T-helper 9 cell (primary cell): Measurements from ENCODE around the gene COG7.
"Not testable (repeated sequence)": the region's sequence is repeated elsewhere in the genome, so short reads cannot be mapped to it uniquely, and the experiment has no call there.

Source experiments
- DNase-seq: peaks from one replicate; pipeline ENCODE4 v3.0.0-alpha.2; 2020

The COG7 gene

DNA sequence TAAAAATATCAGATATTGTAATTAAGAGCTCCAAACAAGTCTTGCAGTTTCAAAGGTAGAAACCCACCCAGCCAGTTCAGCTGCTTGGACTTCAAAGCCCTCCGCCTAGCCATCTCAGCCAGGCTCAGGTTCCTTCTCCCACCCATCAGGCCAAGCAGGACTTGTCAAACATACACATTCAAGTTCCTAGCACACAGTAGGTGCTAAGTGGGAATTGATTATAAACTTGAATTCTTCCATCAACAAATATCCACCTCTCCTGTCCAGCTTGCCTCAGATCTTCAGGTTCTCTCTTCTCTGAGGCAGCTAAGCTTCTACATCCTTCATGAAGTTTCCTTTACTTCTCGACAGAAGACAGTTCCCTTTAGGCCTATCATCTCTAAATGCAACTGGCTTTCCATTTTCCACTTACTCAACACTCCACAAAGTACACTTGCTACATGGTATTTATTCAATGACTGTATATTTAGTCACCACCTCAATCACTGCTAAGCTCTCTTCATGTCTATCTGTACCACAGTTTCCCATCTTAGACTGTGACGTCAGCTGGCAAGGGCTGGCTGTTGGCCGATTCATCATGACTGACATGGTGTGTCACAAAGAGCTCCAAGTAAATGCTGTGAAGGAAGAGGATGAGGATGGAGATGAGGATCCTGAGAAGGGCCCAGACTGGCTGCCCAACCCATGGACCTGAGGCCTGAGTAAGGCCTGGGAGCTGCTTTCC lies 13.3 kb upstream of the COG7 start:
- no peak for DNase-seq

- DNase-seq: no peak
Observed at GRCh38 chr16:23465179-23465578, 12.2 kb upstream of the COG7 start.

DNA sequence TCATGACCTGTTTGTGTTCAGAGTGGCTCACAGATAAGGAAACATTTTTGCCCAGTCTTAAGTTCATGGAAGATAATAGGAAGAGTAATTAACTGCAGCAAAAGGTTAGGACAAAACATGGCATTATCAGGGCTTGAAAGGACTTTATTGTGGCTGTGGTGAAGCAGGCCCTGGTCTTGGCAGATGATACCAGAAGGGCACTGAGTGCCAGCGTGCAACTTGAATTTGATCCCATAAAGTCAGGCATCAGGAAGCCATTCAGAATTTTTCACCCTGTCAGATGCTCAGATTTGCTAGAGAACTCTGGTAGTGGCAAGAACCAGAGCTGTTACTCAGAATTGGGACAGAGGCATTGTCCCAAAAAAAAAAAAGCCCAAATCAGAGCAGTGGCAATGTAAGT lies 11.2 kb upstream of the COG7 start:
- DNase-seq: no peak

GRCh38 chr16:23462994-23463393 lies 10.0 kb upstream of the COG7 start:
- not testable (repeated sequence) for DNase-seq

- no peak for DNase-seq
Observed at GRCh38 chr16:23453338-23454052, 506 bp upstream of the COG7 start.

DNA sequence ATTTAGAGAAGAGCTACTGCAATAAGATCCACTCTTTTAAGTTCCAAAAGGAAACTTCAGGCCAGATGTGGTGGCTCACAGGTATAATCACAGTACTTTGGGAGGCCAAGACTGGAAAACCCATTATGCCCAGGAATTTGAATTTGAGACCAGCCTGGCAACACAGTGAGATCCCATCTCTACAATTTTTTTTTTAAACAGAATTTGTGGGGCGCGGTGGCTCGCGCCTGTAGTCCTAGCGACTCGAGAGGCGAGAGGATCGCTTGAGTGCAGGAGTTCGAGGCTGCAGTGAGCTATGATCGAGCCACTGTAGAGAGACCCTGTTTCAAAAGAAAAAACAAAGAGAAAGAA lies 793 bp downstream of the COG7 start:
- DNase-seq: no peak

DNA sequence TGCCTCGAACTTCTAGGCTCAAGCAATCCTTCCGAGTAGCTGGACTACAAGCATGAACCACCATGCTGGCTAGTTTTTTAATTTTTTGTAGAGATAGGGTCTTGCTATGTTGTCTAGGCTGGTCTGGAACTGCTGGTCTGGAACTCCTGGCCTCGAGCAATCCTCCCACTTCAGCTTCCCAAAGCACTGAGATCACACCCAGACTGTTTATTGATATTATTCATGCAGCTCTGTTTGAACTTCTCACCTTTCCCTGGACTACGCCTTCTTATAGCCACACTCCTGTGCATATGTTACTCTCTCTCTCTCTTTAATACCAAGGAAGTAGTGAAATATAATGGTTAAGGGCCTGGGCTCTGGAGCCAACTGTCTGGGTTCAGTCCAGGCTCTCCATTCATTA lies 4.6 kb downstream of the COG7 start:
- DNase-seq: no peak

DNA sequence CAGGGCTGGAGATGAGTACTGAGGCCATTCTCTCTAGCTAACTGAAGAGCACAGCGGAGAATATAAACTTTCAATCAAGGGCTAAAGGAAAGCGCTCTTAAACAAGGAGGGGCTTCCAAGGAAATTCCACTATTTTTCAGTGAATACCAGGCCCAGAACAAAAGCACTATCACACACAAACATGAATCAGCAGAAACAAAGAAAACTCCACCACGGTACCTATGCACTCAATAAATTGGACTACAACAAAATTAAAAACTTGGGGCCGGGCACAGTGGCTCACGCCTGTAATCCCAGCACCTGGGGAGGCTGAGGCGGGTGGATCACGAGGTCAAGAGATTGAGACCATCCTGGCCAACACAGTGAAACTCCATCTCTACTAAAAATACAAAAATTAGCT lies 15.4 kb downstream of the COG7 start:
- DNase-seq: not testable (repeated sequence)

GRCh38 chr16:23436951-23437350 lies 16.0 kb downstream of the COG7 start:
- DNase-seq: no peak

- DNase-seq: peak; percentile 56
Observed at GRCh38 chr16:23435500-23435899, 17.5 kb downstream of the COG7 start.

GRCh38 chr16:23434380-23434779 lies 18.6 kb downstream of the COG7 start:
- no peak for DNase-seq

- no peak for DNase-seq
Observed at GRCh38 chr16:23433261-23433920, 19.6 kb downstream of the COG7 start.

- DNase-seq: no peak
Observed at GRCh38 chr16:23432176-23433128, 20.5 kb downstream of the COG7 start.

- DNase-seq: no peak
Observed at GRCh38 chr16:23428351-23428750, 24.6 kb downstream of the COG7 start.

- DNase-seq: no peak
Observed at GRCh38 chr16:23424292-23424958, 28.6 kb downstream of the COG7 start.

DNA sequence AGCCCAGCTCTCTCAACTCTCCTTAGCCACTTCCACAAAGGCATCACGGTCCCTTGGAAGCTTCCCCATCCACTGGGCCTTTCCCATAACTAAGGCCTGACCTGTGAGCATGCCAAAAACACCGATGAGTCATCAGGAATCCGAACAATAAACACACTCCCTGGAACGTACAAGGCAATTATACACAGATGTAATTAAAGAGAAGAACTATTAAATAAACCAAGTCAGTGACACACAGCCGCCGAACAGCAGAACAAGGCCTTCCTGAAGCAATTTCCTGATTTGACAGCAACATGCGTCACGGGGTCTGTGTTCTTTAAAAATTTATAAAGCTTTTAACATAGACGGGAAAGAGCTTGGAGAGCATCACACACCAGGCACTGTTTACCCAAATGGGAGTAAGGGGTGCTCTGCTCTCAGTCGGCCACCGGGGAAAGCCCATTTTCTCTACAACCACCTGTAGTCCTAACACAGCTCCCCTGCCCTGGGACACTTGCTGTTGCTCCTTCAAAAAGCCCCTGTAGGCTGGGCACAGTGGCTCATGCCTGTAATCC lies 29.4 kb downstream of the COG7 start:
- DNase-seq: no peak

GRCh38 chr16:23420011-23420410 lies 33.0 kb downstream of the COG7 start:
- DNase-seq: no peak

DNA sequence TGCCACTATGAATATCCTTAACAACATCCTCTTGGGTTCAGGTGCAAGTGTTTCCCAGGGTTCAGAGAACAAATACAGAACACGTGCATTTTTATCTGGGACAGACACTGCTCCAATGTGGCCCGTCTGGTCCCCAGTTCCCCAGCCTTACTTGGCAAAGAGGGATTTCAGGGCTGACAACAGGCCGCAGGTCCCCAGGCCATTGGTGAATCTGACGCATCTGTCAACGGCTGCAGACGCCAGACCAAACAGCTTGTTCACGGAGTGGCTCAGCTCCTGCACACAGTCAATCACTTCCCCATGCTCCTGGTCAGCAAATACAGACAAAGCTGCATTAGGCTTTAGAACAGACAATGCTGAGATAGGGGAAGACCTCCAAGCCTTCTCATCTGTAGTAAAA lies 36.2 kb downstream of the COG7 start:
- DNase-seq: no peak

- no peak for DNase-seq
Observed at GRCh38 chr16:23414731-23415130, 38.3 kb downstream of the COG7 start.

GRCh38 chr16:23410176-23410575 lies 42.8 kb downstream of the COG7 start:
- DNase-seq: no peak

- no peak for DNase-seq
Observed at GRCh38 chr16:23409522-23409921, 43.5 kb downstream of the COG7 start.

GRCh38 chr16:23408823-23409298 lies 44.1 kb downstream of the COG7 start:
- DNase-seq: no peak
